A673 (cell line): ENCODE measurements around the gene FNDC3B. TPM values are rescaled to one million over a fixed set of nuclear protein-coding genes. Genes with fewer than 3 reads are reported as not detected.

Experiments
- BruUV-seq: library from RNA; stranded (reverse); fragments of 400-500 nt; replicated peaks from 2 replicates; lab custom pipeline; 2021; lab: Mats Ljungman, UMichigan
- CTCF ChIA-PET: fragments of 300-600 bp; sonication (Branson Sonifier 250); formaldehyde crosslinking; loops from one replicate; lab custom pipeline; 2022; ENCODE audit warnings: antibody characterized with exemption; lab: Charles Lee
- POLR2A ChIA-PET: fragments of 300-600 bp; sonication (Branson Sonifier 250); formaldehyde crosslinking; loops from one replicate; lab custom pipeline; 2022; ENCODE audit warnings: antibody characterized with exemption; ENCODE audit not compliant: low non-redundant PET; lab: Charles Lee
- DNase-seq: peaks from one replicate; pipeline ENCODE4 v3.0.0-alpha.2; 2015; ENCODE audit warnings: low spot score
- H3K27ac ChIP-seq: fragments of 200-600 bp; sonication (generic); 2 replicates; pipeline ENCODE4 v1.5.1; 2016; ENCODE audit warnings: mixed run types, low read depth, mild to moderate bottlenecking, mixed read lengths, antibody characterized with exemption, low read length; ENCODE audit not compliant: poor library complexity, severe bottlenecking
- H3K27me3 ChIP-seq: fragments of 200-600 bp; sonication (generic); replicated peaks from 2 replicates; pipeline ENCODE4 v1.6.1; 2017; ENCODE audit warnings: mixed run types, low read depth, mild to moderate bottlenecking, mixed read lengths, antibody characterized with exemption, low read length; ENCODE audit not compliant: insufficient read depth, poor library complexity
- H3K36me3 ChIP-seq: fragments of 200-600 bp; sonication (generic); 2 replicates; pipeline ENCODE4 v1.6.1; 2016; ENCODE audit warnings: mixed run types, mild to moderate bottlenecking, mixed read lengths, antibody characterized with exemption, low read length; ENCODE audit not compliant: insufficient read depth, poor library complexity, severe bottlenecking
- H3K4me1 ChIP-seq: fragments of 200-600 bp; sonication (generic); 2 replicates; pipeline ENCODE4 v1.6.1; 2017; ENCODE audit warnings: mixed run types, mild to moderate bottlenecking, mixed read lengths, antibody characterized with exemption, low read length; ENCODE audit not compliant: insufficient read depth, poor library complexity, severe bottlenecking
- H3K4me3 ChIP-seq: fragments of 200-600 bp; sonication (generic); 2 replicates; pipeline ENCODE4 v1.5.1; 2016; ENCODE audit warnings: low read depth, mixed run types, mild to moderate bottlenecking, mixed read lengths, low read length; ENCODE audit not compliant: poor library complexity, severe bottlenecking
- H3K9me3 ChIP-seq: fragments of 200-600 bp; sonication (generic); 2 replicates; pipeline ENCODE4 v1.6.1; 2016; ENCODE audit warnings: mixed run types, low read depth, mild to moderate bottlenecking, mixed read lengths, antibody characterized with exemption, low read length; ENCODE audit not compliant: poor library complexity, severe bottlenecking
- CTCF ChIP-seq: fragments of 300-800, 200-600 bp; sonication (generic); conservative IDR thresholded peaks from 2 replicates; pipeline ENCODE4 v1.5.1; 2017; ENCODE audit warnings: low read depth, mild to moderate bottlenecking, antibody characterized with exemption, low read length, moderate library complexity, mixed read lengths
- EZH2 ChIP-seq: fragments of 200-600 bp; sonication (generic); IDR thresholded peaks from 2 replicates; pipeline ENCODE4 v1.6.1; 2017; ENCODE audit warnings: borderline replicate concordance, low read depth, mild to moderate bottlenecking, mixed read lengths, antibody characterized with exemption, low read length; ENCODE audit not compliant: poor library complexity, severe bottlenecking
- intact Hi-C: fragments of 100-400 bp; cut with micrococcal nuclease; formaldehyde crosslinking; loops from one replicate; pipeline ENCODE4 v1.10.0; 2022; ENCODE audit not compliant: unreplicated experiment
- total RNA-seq: library from RNA; stranded (reverse); gene quantifications from 2 replicates; pipeline ENCODE4 v1.2.3, GENCODE V29; 2021

FNDC3B gene
- total RNA-seq, 1 experiment from 2014 or later = 50.8 TPM

- H3K9me3 ChIP-seq = no peaks in the 10 kb centered on the region
- peak; percentile 71 for DNase-seq
- no peaks in the 10 kb centered on the region for H3K27me3 ChIP-seq
- no TSS peak for BruUV-seq
- intact Hi-C loops = loop anchor here (5.0 kb wide), 3 partner anchors 145 to 335 kb away; partner anchors contain the start of gene FNDC3B
- peaks cover 5% of the 10 kb centered on the region for H3K36me3 ChIP-seq
- ChIA-PET CTCF (interaction anchor here (0.6 to 1.5 kb wide), 12 partner anchors 9 to 544 kb away, joined by 3 to 17 read pairs (median 4); partner anchors contain the start of genes FNDC3B and PLD1), POLR2A (no interaction called here)
- H3K4me1 ChIP-seq = peaks cover 4% of the 10 kb centered on the region
- no peak overlapping the region for H3K4me3 ChIP-seq
- no peak overlapping the region for H3K27ac ChIP-seq
- TF ChIP-seq EZH2 (no peak), CTCF (peak; percentile 90)
Observed at GRCh38 chr3:172332256-172333041, 293.1 kb downstream of the FNDC3B start.

- no peak overlapping the region for H3K27ac ChIP-seq
- intact Hi-C loops = loop anchor here (5.0 kb wide), 3 partner anchors 144 to 334 kb away; partner anchors contain the start of gene FNDC3B
- no peaks in the 10 kb centered on the region for H3K27me3 ChIP-seq
- DNase-seq = no peak
- H3K36me3 ChIP-seq = peaks cover 5% of the 10 kb centered on the region
- H3K4me3 ChIP-seq = no peak overlapping the region
- H3K4me1 ChIP-seq = peaks cover 4% of the 10 kb centered on the region
- H3K9me3 ChIP-seq = no peaks in the 10 kb centered on the region
- no TSS peak for BruUV-seq
- POLR2A ChIA-PET = no interaction called here
- TF ChIP-seq CTCF = no peak
- TF ChIP-seq EZH2 = no peak
- CTCF ChIA-PET = interaction anchor here (0.6 to 1.5 kb wide), 8 partner anchors 8 to 545 kb away, joined by 3 to 17 read pairs (median 6); partner anchors contain the start of gene FNDC3B
Observed at GRCh38 chr3:172333042-172333377, 293.6 kb downstream of the FNDC3B start.

GRCh38 chr3:172333692-172334457, 294.5 kb downstream of the FNDC3B start:
- peaks cover 4% of the 10 kb centered on the region for H3K4me1 ChIP-seq
- DNase-seq = no peak
- H3K36me3 ChIP-seq = peaks cover 5% of the 10 kb centered on the region
- BruUV-seq = no TSS peak
- H3K9me3 ChIP-seq = no peaks in the 10 kb centered on the region
- no peaks in the 10 kb centered on the region for H3K27me3 ChIP-seq
- H3K27ac ChIP-seq = no peak overlapping the region
- ChIA-PET POLR2A (no interaction called here), CTCF (interaction anchor here (0.9 kb wide), 1 partner anchor 33 kb away, joined by 5 read pairs; no protein-coding TSS in a partner anchor)
- H3K4me3 ChIP-seq = no peak overlapping the region
- intact Hi-C loops = loop anchor here (5.0 kb wide), 3 partner anchors 143 to 333 kb away; partner anchors contain the start of gene FNDC3B
- no peak for TF ChIP-seq EZH2
- peak; percentile 40; the same call in 1 of the 2 replicates for TF ChIP-seq CTCF
